HEK293 (cell line): ENCODE results near the gene ETV1.

ENCODE experiments used
- CTCF ChIA-PET: fragments of 350-600 bp; formaldehyde crosslinking; extraction: SDS; loops from one replicate; lab custom pipeline; 2021; ENCODE audit warnings: antibody characterized with exemption; lab: Yijun Ruan, JAX
- POLR2A ChIA-PET: fragments of 300-600 bp; formaldehyde crosslinking; extraction: SDS; loops from one replicate; lab custom pipeline; 2020; ENCODE audit warnings: antibody characterized with exemption, inconsistent platforms; lab: Yijun Ruan, JAX
- H3K27ac ChIP-seq: fragments of 200-500 bp; sonication (Bioruptor generic); 2 replicates; pipeline ENCODE4 v1.5.1; 2014; ENCODE audit warnings: low read depth, low read length, control low read depth, inconsistent platforms; ENCODE audit errors: extremely low read depth
- H3K36me3 ChIP-seq, 2 experiments: fragments of 200-500 bp in 1 of 2; sonication (Bioruptor generic) in 1 of 2; 1 replicate in 1 of 2; 2 replicates in 1 of 2; pipeline ENCODE4 v1.5.1; 2014 to 2017; ENCODE audit warnings: inconsistent platforms in 2 of 2, low read length in 2 of 2; ENCODE audit not compliant: control insufficient read depth in 2 of 2, insufficient read depth in 1 of 2
- H3K4me1 ChIP-seq: fragments of 200-500 bp; sonication (Bioruptor generic); 2 replicates; pipeline ENCODE4 v1.5.1; 2014; ENCODE audit warnings: mild to moderate bottlenecking, low read length, inconsistent platforms; ENCODE audit not compliant: control insufficient read depth, insufficient read depth
- H3K4me3 ChIP-seq: 2 replicates; pipeline ENCODE4 v1.5.1; 2011; ENCODE audit warnings: low read depth, mild to moderate bottlenecking, control low read depth, low read length, moderate library complexity
- H3K9me3 ChIP-seq: fragments of 200-500 bp; sonication (Bioruptor generic); 2 replicates; pipeline ENCODE4 v1.5.1; 2014; ENCODE audit warnings: low read depth, low read length, inconsistent platforms; ENCODE audit not compliant: control insufficient read depth, insufficient read depth
- FEZF1 ChIP-seq: fragments of 450-650 bp; formaldehyde crosslinking; IDR thresholded peaks from 2 replicates; pipeline ENCODE4 v1.5.1; 2016; ENCODE audit warnings: missing biosample characterization, missing genetic modification characterization
- KLF10 ChIP-seq: fragments of 450-650 bp; IDR thresholded peaks from 2 replicates; pipeline ENCODE4 v1.5.1; 2018; ENCODE audit warnings: missing biosample characterization, mild to moderate bottlenecking, missing genetic modification characterization
- PRDM10 ChIP-seq: fragments of 450-650 bp; formaldehyde crosslinking; IDR thresholded peaks from 2 replicates; pipeline ENCODE4 v1.5.1; 2016; ENCODE audit warnings: missing biosample characterization, missing genetic modification characterization
- SP7 ChIP-seq: fragments of 450-650 bp; formaldehyde crosslinking; IDR thresholded peaks from 2 replicates; pipeline ENCODE4 v1.5.1; 2016; ENCODE audit warnings: missing biosample characterization, missing genetic modification characterization
- TCF7L2 ChIP-seq: IDR thresholded peaks from 2 replicates; pipeline ENCODE4 v1.6.1; 2011; ENCODE audit warnings: low read depth, mild to moderate bottlenecking, inconsistent platforms, low read length, moderate library complexity, borderline replicate concordance
- ZBTB44 ChIP-seq: fragments of 450-650 bp; IDR thresholded peaks from 2 replicates; pipeline ENCODE4 v1.5.1; 2018; ENCODE audit warnings: missing biosample characterization, mild to moderate bottlenecking, missing genetic modification characterization
- ZNF394 ChIP-seq: fragments of 450-650 bp; formaldehyde crosslinking; IDR thresholded peaks from 2 replicates; pipeline ENCODE4 v1.5.1; 2016; ENCODE audit warnings: missing biosample characterization, missing genetic modification characterization, mild to moderate bottlenecking, moderate library complexity, borderline replicate concordance
- ZNF449 ChIP-seq: fragments of 450-650 bp; formaldehyde crosslinking; IDR thresholded peaks from 2 replicates; pipeline ENCODE4 v1.5.1; 2017; ENCODE audit warnings: missing biosample characterization, mild to moderate bottlenecking, missing genetic modification characterization, moderate library complexity
- ZNF501 ChIP-seq: fragments of 450-650 bp; formaldehyde crosslinking; IDR thresholded peaks from 2 replicates; pipeline ENCODE4 v1.5.1; 2016; ENCODE audit warnings: missing biosample characterization, missing genetic modification characterization
- ZNF518A ChIP-seq: fragments of 450-650 bp; formaldehyde crosslinking; conservative IDR thresholded peaks from 2 replicates; pipeline ENCODE4 v1.5.1; 2016; ENCODE audit warnings: low read depth, missing biosample characterization, missing genetic modification characterization
- ZNF600 ChIP-seq: fragments of 450-650 bp; formaldehyde crosslinking; IDR thresholded peaks from 2 replicates; pipeline ENCODE4 v1.5.1; 2016; ENCODE audit warnings: missing biosample characterization, missing genetic modification characterization
- ZNF621 ChIP-seq: fragments of 450-650 bp; formaldehyde crosslinking; IDR thresholded peaks from 2 replicates; pipeline ENCODE4 v1.5.1; 2017; ENCODE audit warnings: missing biosample characterization, missing genetic modification characterization
- ZNF629 ChIP-seq: fragments of 450-650 bp; formaldehyde crosslinking; IDR thresholded peaks from 2 replicates; pipeline ENCODE4 v1.5.1; 2017; ENCODE audit warnings: missing biosample characterization, missing genetic modification characterization
- ZSCAN30 ChIP-seq: fragments of 450-650 bp; IDR thresholded peaks from 2 replicates; pipeline ENCODE4 v1.5.1; 2018; ENCODE audit warnings: missing biosample characterization, mild to moderate bottlenecking, missing genetic modification characterization, moderate library complexity
- ZXDB ChIP-seq: fragments of 450-650 bp; formaldehyde crosslinking; IDR thresholded peaks from 2 replicates; pipeline ENCODE4 v1.5.1; 2016; ENCODE audit warnings: missing biosample characterization, missing genetic modification characterization
- TF ChIP-seq, protein P1 (sequence below): fragments of 450-650 bp; formaldehyde crosslinking; IDR thresholded peaks from 2 replicates; pipeline ENCODE4 v1.5.1; 2016; ENCODE audit warnings: missing biosample characterization, missing genetic modification characterization
- TF ChIP-seq, protein P2 (sequence below): fragments of 450-650 bp; IDR thresholded peaks from 2 replicates; pipeline ENCODE4 v1.5.1; 2018; ENCODE audit warnings: missing biosample characterization, missing genetic modification characterization

The ETV1 gene

DNA sequence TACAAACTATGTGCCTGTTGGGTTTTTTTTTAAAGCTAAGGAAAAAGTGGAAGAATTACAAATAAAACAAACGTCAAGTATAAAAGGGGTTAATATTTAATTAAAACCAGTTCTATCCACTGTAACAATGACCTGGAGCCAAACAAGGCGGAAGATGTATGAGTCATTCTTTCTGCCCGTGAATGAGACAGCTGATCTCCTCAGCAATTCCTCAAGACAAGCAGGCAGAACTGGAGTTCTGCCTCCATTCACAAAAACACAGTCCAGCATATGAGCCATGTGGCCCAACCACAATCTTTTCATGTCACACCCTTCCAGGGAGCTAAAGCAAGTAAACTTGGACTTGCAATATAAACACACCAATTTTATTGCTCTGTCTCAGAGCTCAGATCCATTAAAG lies 8.4 kb downstream of the ETV1 start (continued):
- TF ChIP-seq ZBTB44 (tag by site-specific recombination) = peak; percentile 40; the same call in 1 of the 2 replicates
- TF ChIP-seq ZNF449 (tag by site-specific recombination) = 0 out of 2 replicates have a peak, but pooled peaks have one; percentile 55
- TF ChIP-seq, protein P1, sequence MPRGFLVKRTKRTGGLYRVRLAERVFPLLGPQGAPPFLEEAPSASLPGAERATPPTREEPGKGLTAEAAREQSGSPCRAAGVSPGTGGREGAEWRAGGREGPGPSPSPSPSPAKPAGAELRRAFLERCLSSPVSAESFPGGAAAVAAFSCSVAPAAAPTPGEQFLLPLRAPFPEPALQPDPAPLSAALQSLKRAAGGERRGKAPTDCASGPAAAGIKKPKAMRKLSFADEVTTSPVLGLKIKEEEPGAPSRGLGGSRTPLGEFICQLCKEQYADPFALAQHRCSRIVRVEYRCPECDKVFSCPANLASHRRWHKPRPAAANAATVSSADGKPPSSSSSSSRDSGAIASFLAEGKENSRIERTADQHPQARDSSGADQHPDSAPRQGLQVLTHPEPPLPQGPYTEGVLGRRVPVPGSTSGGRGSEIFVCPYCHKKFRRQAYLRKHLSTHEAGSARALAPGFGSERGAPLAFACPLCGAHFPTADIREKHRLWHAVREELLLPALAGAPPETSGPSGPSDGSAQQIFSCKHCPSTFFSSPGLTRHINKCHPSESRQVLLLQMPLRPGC = peak; percentile 74; the same call in 1 of the 2 replicates
- no peak for TF ChIP-seq ZNF621 (tag by site-specific recombination)
- TF ChIP-seq KLF10 (tag by site-specific recombination) = peak; percentile 37
- TF ChIP-seq ZNF629 (tag by site-specific recombination) = peak; percentile 31
- TF ChIP-seq ZNF600 (tag by site-specific recombination) = peak; percentile 64
- TF ChIP-seq ZNF518A (tag by site-specific recombination) = no peak
- no peak for TF ChIP-seq ZNF501 (tag by site-specific recombination)
- 0 out of 2 replicates have a peak, but pooled peaks have one; percentile 55 for TF ChIP-seq ZSCAN30 (tag by site-specific recombination)
- peak; percentile 26; the same call in 1 of the 2 replicates for TF ChIP-seq SP7 (tag by site-specific recombination)
- TF ChIP-seq ZNF394 (tag by site-specific recombination) = peak; percentile 31; the same call in 1 of the 2 replicates
- TF ChIP-seq, all 188 proteins: peak for 16

- POLR2A ChIA-PET = interaction anchor here (3.1 kb wide), 1 partner anchor 9 kb away, joined by 14 read pairs; the partner anchor contains the start of gene ETV1
- Histone ChIP-seq H3K4me3 (no peak overlapping the region), H3K36me3 (peaks cover 0 to 2% of the 10 kb centered on the region in 2 experiments; a peak in 1 of 3 replicates), H3K9me3 (no peaks in the 10 kb centered on the region), H3K27ac (no peak overlapping the region), H3K4me1 (peaks cover 15% of the 10 kb centered on the region)
- CTCF ChIA-PET = interaction anchor here (0.6 to 1.0 kb wide), 3 partner anchors 9 to 711 kb away, joined by 3 to 5 read pairs (median 3); partner anchors contain the start of gene ETV1
- TF ChIP-seq TCF7L2 = 0 out of 2 replicates have a peak, but pooled peaks have one; percentile 46
- TF ChIP-seq FEZF1 (tag by site-specific recombination) = peak; percentile 83
- TF ChIP-seq, protein P2, sequence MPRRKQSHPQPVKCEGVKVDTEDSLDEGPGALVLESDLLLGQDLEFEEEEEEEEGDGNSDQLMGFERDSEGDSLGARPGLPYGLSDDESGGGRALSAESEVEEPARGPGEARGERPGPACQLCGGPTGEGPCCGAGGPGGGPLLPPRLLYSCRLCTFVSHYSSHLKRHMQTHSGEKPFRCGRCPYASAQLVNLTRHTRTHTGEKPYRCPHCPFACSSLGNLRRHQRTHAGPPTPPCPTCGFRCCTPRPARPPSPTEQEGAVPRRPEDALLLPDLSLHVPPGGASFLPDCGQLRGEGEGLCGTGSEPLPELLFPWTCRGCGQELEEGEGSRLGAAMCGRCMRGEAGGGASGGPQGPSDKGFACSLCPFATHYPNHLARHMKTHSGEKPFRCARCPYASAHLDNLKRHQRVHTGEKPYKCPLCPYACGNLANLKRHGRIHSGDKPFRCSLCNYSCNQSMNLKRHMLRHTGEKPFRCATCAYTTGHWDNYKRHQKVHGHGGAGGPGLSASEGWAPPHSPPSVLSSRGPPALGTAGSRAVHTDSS (tag by site-specific recombination) = peak; percentile 63
- 0 out of 2 replicates have a peak, but pooled peaks have one; percentile 9 for TF ChIP-seq ZXDB
- TF ChIP-seq PRDM10 (tag by site-specific recombination) = 0 out of 2 replicates have a peak, but pooled peaks have one; percentile 11
Measured at GRCh38 chr7:13980474-13980873, 9.0 kb downstream of the ETV1 start.
